ENCODE results near the gene SPTBN4.

SPTBN4 gene

DNA sequence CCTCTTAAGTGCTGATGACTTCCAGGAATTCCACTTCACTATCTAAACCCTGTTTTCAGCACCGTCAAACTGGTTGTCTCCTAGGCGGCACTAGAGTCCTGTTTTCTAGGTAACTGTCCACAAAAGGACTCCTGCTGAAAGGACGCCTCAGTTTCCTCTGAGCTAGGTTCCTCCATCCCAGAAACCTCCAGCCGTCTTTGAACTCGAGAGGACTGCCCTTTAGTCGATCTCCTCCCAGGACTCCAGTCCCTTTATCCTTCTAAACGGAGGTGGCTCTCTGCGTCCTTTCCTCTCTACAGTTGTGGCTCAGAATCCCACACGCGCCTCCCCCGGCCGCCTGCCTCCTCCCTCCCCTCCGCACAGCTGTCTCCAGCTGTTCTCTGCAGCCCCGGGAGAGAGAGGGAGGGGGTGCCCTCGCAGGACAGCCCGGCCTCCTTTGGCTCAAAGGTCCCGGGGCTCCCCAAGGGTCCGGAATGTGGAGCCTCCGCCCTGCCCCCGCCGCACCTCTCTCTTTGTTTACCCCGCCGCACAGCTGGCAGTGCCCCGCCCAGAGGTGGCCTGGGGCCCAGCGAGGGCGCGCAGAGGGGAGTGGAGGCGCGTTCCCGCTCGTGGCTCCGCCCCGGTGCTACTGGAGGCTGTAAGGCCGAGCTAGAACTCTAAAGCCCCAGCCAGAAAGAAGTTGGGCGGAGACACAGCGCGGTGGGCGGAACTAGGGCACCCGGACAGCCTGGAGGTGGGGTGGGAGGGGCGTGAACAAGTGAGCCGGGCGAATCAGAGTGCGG, 136.8 kb downstream of the SPTBN4 start:
- Histone ChIP-seq H3K36me3 (ENCODE audit: control insufficient read depth in 4 of 4, insufficient read depth in 4 of 4, low read length in 3 of 4) (no peaks in the 10 kb centered on the region), H3K4me1 (ENCODE audit: control extremely low read depth in 1 of 4, control insufficient read depth in 4 of 4, insufficient read depth in 4 of 4, low read length in 3 of 4) (peaks cover 0 to 79% (median 71%) of the 10 kb centered on the region in 4 experiments), H3K4me3 (ENCODE audit: control insufficient read depth in 1 of 7, extremely low read depth in 1 of 7, insufficient read depth in 4 of 7, low read depth in 2 of 7, low read length in 6 of 7) (peak overlapping the region; percentile 30 to 81 (median 56)), H3K9me3 (ENCODE audit: control extremely low read depth in 1 of 5, control insufficient read depth in 4 of 5, insufficient read depth in 2 of 5, low read depth in 1 of 5, low read length in 4 of 5) (no peaks in the 10 kb centered on the region), H3K27ac (ENCODE audit: insufficient read depth in 1 of 2, low read depth in 1 of 2, low read length in 2 of 2, poor library complexity in 1 of 2, severe bottlenecking in 2 of 2) (peak overlapping the region in 1 of 2 experiments; percentile 66), H3K27me3 (replicated peaks in 2 of 5; ENCODE audit: control insufficient read depth in 4 of 5, insufficient read depth in 5 of 5, low read length in 4 of 5) (peaks cover 0 to 37% (median 24%) of the 10 kb centered on the region in 5 experiments)
- WGBS (ENCODE audit: insufficient coverage), result 4% methylated on average over 35 of the region's 43 CpGs
- CTCF ChIA-PET, result interaction anchor here (0.8 to 7.8 kb wide), 20 partner anchors 9 to 298 kb away, joined by 3 to 57 read pairs (median 4); no protein-coding TSS in a partner anchor
- POLR2A ChIA-PET, result interaction anchor here (0.5 to 0.6 kb wide), 2 partner anchors 34 to 1532 kb away, joined by 3 read pairs; no protein-coding TSS in a partner anchor
- peak; percentile 96 to 98 (median 98) for DNase-seq

GRCh38 chr19:40604171-40604646, 137.4 kb downstream of the SPTBN4 start:
- H3K27ac ChIP-seq (ENCODE audit: insufficient read depth in 1 of 2, low read depth in 1 of 2, low read length in 2 of 2, poor library complexity in 1 of 2, severe bottlenecking in 2 of 2), result no peak overlapping the region
- H3K4me1 ChIP-seq (ENCODE audit: control extremely low read depth in 1 of 4, control insufficient read depth in 4 of 4, insufficient read depth in 4 of 4, low read length in 3 of 4), result peaks cover 4 to 75% (median 70%) of the 10 kb centered on the region in 4 experiments
- POLR2A ChIA-PET, result interaction anchor here (0.5 to 0.6 kb wide), 2 partner anchors 34 to 1531 kb away, joined by 3 read pairs; no protein-coding TSS in a partner anchor

GRCh38 chr19:40604647-40605215, 137.9 kb downstream of the SPTBN4 start:
- CTCF ChIA-PET, result interaction anchor here (1.3 to 7.8 kb wide), 5 partner anchors 10 to 264 kb away, joined by 3 to 57 read pairs (median 7); no protein-coding TSS in a partner anchor
- Histone ChIP-seq H3K9me3 (ENCODE audit: control extremely low read depth in 1 of 5, control insufficient read depth in 4 of 5, insufficient read depth in 2 of 5, low read depth in 1 of 5, low read length in 4 of 5) (no peaks in the 10 kb centered on the region), H3K27ac (ENCODE audit: insufficient read depth in 1 of 2, low read depth in 1 of 2, low read length in 2 of 2, poor library complexity in 1 of 2, severe bottlenecking in 2 of 2) (no peak overlapping the region), H3K4me3 (ENCODE audit: control insufficient read depth in 1 of 7, extremely low read depth in 1 of 7, insufficient read depth in 4 of 7, low read depth in 2 of 7, low read length in 6 of 7) (peak overlapping the region in 6 of 7 experiments; percentile 40 to 81 (median 60)), H3K27me3 (replicated peaks in 2 of 5; ENCODE audit: control insufficient read depth in 4 of 5, insufficient read depth in 5 of 5, low read length in 4 of 5) (peaks cover 0 to 31% (median 19%) of the 10 kb centered on the region in 5 experiments), H3K36me3 (ENCODE audit: control insufficient read depth in 4 of 4, insufficient read depth in 4 of 4, low read length in 3 of 4) (no peaks in the 10 kb centered on the region), H3K4me1 (ENCODE audit: control extremely low read depth in 1 of 4, control insufficient read depth in 4 of 4, insufficient read depth in 4 of 4, low read length in 3 of 4) (peaks cover 4 to 75% (median 70%) of the 10 kb centered on the region in 4 experiments)
- POLR2A ChIA-PET, result no interaction called here
- 28% methylated on average over 29 of the region's 29 CpGs for WGBS (ENCODE audit: insufficient coverage)
- peak in 1 of 3 donors; percentile 17 for DNase-seq

More at GRCh38 chr19:40604171-40604646, 137.4 kb downstream of the SPTBN4 start:
- peaks cover 0 to 31% (median 21%) of the 10 kb centered on the region in 5 experiments for H3K27me3 ChIP-seq (replicated peaks in 2 of 5; ENCODE audit: control insufficient read depth in 4 of 5, insufficient read depth in 5 of 5, low read length in 4 of 5)
- no peaks in the 10 kb centered on the region for H3K36me3 ChIP-seq (ENCODE audit: control insufficient read depth in 4 of 4, insufficient read depth in 4 of 4, low read length in 3 of 4)
- H3K9me3 ChIP-seq (ENCODE audit: control extremely low read depth in 1 of 5, control insufficient read depth in 4 of 5, insufficient read depth in 2 of 5, low read depth in 1 of 5, low read length in 4 of 5), result no peaks in the 10 kb centered on the region
- WGBS (ENCODE audit: insufficient coverage), result 5% methylated on average over 18 of the region's 18 CpGs
- H3K4me3 ChIP-seq (ENCODE audit: control insufficient read depth in 1 of 7, extremely low read depth in 1 of 7, insufficient read depth in 4 of 7, low read depth in 2 of 7, low read length in 6 of 7), result peak overlapping the region in 6 of 7 experiments; percentile 41 to 81 (median 61)
- DNase-seq, result no peak
- CTCF ChIA-PET, result interaction anchor here (0.8 to 7.8 kb wide), 10 partner anchors 9 to 265 kb away, joined by 3 to 57 read pairs (median 6); no protein-coding TSS in a partner anchor

DNA sequence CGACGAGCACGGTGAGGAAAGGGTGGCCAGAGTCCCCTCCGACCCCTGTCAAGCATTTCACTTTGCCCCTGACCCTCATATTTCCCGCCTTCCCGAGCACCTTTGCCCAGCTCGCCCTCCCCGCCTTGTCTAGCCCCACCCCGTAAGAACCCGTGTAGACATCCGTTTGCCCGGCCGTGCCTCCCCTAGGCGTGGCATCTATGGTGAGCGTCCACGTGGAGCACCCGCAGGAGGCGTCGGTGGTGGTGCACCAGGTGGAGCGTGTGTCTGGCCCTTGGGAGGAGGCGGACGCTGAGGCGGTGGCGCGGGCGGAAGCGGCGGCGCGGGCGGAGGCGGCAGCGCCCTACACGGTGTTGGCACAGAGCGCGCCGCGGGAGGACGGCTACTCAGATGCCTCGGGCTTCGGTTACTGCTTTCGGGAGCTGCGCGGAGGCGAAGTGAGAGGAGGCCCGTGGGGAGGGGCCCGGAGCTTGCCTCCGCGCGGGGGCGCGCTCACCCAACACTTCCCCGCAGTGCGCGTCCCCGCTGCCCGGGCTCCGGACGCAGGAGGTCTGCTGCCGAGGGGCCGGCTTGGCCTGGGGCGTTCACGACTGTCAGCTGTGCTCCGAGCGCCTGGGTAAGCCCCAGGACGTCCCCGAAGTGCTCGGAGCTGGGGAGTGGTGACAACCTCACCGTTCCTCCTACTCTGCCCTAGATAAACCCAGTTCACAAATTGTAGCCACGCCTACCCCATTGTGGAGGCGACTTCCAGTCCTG, 138.6 kb downstream of the SPTBN4 start:
- Histone ChIP-seq H3K4me1 (ENCODE audit: control extremely low read depth in 1 of 4, control insufficient read depth in 4 of 4, insufficient read depth in 4 of 4, low read length in 3 of 4) (peaks cover 4 to 74% (median 69%) of the 10 kb centered on the region in 4 experiments), H3K4me3 (ENCODE audit: control insufficient read depth in 1 of 7, extremely low read depth in 1 of 7, insufficient read depth in 4 of 7, low read depth in 2 of 7, low read length in 6 of 7) (peak overlapping the region in 6 of 7 experiments; percentile 40 to 81 (median 60)), H3K27ac (ENCODE audit: insufficient read depth in 1 of 2, low read depth in 1 of 2, low read length in 2 of 2, poor library complexity in 1 of 2, severe bottlenecking in 2 of 2) (no peak overlapping the region), H3K9me3 (ENCODE audit: control extremely low read depth in 1 of 5, control insufficient read depth in 4 of 5, insufficient read depth in 2 of 5, low read depth in 1 of 5, low read length in 4 of 5) (no peaks in the 10 kb centered on the region), H3K27me3 (replicated peaks in 2 of 5; ENCODE audit: control insufficient read depth in 4 of 5, insufficient read depth in 5 of 5, low read length in 4 of 5) (peaks cover 0 to 29% (median 16%) of the 10 kb centered on the region in 5 experiments), H3K36me3 (ENCODE audit: control insufficient read depth in 4 of 4, insufficient read depth in 4 of 4, low read length in 3 of 4) (no peaks in the 10 kb centered on the region)
- ChIA-PET CTCF (interaction anchor here (0.7 to 4.0 kb wide), 7 partner anchors 10 to 264 kb away, joined by 3 to 24 read pairs (median 3); no protein-coding TSS in a partner anchor), POLR2A (no interaction called here)
- DNase-seq, result peak in 2 of 3 donors; percentile 66 to 76
- under 1% methylated on average over 61 of the region's 71 CpGs for WGBS (ENCODE audit: insufficient coverage)

GRCh38 chr19:40607311-40608239, 140.8 kb downstream of the SPTBN4 start:
- ChIA-PET POLR2A (no interaction called here), CTCF (interaction anchor here (0.7 to 4.0 kb wide), 4 partner anchors 26 to 56 kb away, joined by 3 to 24 read pairs (median 4); no protein-coding TSS in a partner anchor)
- H3K27me3 ChIP-seq (replicated peaks in 2 of 5; ENCODE audit: control insufficient read depth in 4 of 5, insufficient read depth in 5 of 5, low read length in 4 of 5), result peaks cover 0 to 18% (median 7%) of the 10 kb centered on the region in 5 experiments

More at GRCh38 chr19:40607311-40608239, 140.8 kb downstream of the SPTBN4 start:
- no peaks in the 10 kb centered on the region for H3K36me3 ChIP-seq (ENCODE audit: control insufficient read depth in 4 of 4, insufficient read depth in 4 of 4, low read length in 3 of 4)
- peaks cover 4 to 66% (median 57%) of the 10 kb centered on the region in 4 experiments for H3K4me1 ChIP-seq (ENCODE audit: control extremely low read depth in 1 of 4, control insufficient read depth in 4 of 4, insufficient read depth in 4 of 4, low read length in 3 of 4)
- no peak overlapping the region for H3K27ac ChIP-seq (ENCODE audit: insufficient read depth in 1 of 2, low read depth in 1 of 2, low read length in 2 of 2, poor library complexity in 1 of 2, severe bottlenecking in 2 of 2)
- 88% methylated on average over 28 of the region's 31 CpGs for WGBS (ENCODE audit: insufficient coverage)
- no peak for DNase-seq
- no peaks in the 10 kb centered on the region for H3K9me3 ChIP-seq (ENCODE audit: control extremely low read depth in 1 of 5, control insufficient read depth in 4 of 5, insufficient read depth in 2 of 5, low read depth in 1 of 5, low read length in 4 of 5)
- no peak overlapping the region for H3K4me3 ChIP-seq (ENCODE audit: control insufficient read depth in 1 of 7, extremely low read depth in 1 of 7, insufficient read depth in 4 of 7, low read depth in 2 of 7, low read length in 6 of 7)

Data from common myeloid progenitor, CD34-positive (primary cell).